Embryonic facial prominence (tissue), 1 donor: ENCODE data around the gene ENDOU.

Experiments used
- DNase-seq: peaks from one replicate; pipeline ENCODE4 v3.0.0-alpha.2; 2016; ENCODE audit errors: extremely low spot score

ENDOU gene

DNA sequence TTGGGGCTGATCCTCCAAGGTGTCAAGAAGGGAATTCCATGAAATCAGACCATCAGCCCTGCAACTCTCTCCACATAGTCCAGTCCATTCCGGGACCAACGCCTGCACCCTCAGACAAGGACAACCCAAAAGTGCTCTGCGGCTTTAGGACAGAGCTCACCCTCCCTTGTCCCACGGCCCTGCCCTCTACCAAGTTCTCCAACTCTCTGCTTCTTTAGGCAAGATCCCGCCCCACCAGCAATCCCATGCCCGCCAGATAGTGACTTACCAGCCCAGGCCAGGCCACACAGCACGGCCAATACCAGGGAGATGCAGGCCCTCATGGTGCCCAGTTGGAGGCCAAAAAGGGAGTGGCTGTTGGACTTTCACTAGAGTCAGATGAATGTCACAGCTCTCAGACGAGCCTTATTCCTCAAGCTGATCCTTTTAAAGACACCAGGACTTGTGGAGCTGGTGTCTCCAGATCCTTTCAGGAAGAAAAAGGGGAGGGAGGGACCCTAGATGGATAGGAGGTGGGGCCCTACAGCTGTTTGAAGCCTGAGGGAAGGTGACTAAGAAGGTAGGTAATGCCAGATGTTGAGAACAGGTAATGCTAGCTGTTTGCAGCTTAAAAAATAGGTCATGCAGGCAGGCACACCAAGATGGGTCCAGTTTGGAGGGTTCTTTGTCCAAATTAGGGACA lies at the start of gene ENDOU:
Gene ENDOU (minus strand): TSS at position 400 of the 682 bp plus-strand sequence. CDS start 77 bp downstream, at position 323.
- DNase-seq, result no peak

- DNase-seq, result no peak
Observed at GRCh38 chr12:47774663-47775062, 49.4 kb upstream of the ENDOU start.

- DNase-seq, result no peak
Observed at GRCh38 chr12:47773858-47774580, 48.7 kb upstream of the ENDOU start.

DNA sequence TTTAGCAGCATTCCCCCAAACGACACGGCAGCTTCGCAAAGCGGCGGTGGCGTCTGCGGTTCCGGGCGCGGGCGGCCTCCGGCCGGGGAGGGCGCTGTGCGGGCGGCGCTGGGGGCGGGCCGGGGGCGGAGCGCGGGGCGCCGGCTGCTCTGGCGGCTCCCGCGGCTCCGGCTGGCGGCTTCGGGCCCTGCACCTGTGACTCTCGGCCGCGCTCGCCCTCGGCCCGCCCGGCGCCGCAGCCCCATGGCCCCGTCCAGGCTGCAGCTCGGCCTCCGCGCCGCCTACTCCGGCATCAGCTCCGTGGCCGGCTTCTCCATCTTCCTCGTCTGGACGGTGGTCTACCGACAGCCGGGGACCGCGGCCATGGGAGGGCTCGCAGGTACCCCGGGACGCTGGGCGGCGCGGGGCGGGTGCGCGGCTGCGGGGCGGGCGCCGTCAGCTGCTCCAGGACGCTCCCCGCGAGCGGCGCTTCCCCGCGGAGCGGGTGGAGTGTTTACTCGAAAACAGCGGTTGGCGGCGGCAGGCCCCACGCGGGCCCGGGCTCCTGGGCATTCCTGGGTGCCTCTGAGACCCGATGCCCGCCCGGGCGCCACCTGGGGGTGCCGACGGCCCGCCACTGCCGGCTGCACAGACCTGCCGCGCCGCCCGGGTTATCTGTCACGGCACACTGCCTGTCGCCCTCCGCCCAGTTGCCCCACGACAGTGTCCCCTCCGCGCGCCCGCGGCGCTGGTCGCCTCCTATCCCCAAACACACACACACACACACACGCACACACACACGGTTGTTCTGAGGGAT lies 48.0 kb upstream of the ENDOU start, which contains the start of gene SLC48A1:
Gene SLC48A1 (plus strand): TSS at position 177 of the 796 bp plus-strand sequence. CDS start 67 bp downstream, at position 244.
- peak; percentile 27 for DNase-seq

- DNase-seq, result no peak
Observed at GRCh38 chr12:47772738-47773061, 47.4 kb upstream of the ENDOU start.

DNA sequence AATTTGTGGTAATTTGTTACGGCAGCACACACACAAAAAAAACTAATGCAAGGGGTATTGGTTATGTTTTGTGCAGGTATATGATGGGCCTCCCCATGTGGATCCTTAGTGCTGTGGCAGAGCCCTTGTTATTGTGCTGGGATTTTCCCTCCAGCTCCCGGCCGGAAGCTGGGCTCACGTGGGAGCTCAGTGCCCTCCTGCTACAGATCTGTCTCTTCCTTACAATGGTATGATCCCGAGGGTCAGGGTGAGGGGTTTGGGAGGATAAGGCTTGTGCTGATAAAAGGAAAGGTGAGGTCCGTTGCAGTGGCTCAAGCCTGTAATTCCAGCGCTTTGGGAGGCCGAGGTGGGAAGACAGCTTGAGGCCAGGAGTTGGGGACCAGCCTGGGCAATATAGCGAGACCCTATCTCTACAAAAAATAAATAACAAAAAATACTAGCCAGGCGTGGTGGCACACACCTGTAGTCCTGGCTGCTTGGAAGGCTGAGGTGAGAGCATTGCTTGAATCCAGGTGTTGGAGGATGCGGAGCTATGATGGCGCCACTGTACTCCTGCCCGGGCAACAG lies 46.9 kb upstream of the ENDOU start:
- DNase-seq, result no peak

GRCh38 chr12:47771304-47771703 lies 46.0 kb upstream of the ENDOU start:
- DNase-seq, result no peak

- no peak for DNase-seq
Observed at GRCh38 chr12:47770086-47770726, 44.9 kb upstream of the ENDOU start.

DNA sequence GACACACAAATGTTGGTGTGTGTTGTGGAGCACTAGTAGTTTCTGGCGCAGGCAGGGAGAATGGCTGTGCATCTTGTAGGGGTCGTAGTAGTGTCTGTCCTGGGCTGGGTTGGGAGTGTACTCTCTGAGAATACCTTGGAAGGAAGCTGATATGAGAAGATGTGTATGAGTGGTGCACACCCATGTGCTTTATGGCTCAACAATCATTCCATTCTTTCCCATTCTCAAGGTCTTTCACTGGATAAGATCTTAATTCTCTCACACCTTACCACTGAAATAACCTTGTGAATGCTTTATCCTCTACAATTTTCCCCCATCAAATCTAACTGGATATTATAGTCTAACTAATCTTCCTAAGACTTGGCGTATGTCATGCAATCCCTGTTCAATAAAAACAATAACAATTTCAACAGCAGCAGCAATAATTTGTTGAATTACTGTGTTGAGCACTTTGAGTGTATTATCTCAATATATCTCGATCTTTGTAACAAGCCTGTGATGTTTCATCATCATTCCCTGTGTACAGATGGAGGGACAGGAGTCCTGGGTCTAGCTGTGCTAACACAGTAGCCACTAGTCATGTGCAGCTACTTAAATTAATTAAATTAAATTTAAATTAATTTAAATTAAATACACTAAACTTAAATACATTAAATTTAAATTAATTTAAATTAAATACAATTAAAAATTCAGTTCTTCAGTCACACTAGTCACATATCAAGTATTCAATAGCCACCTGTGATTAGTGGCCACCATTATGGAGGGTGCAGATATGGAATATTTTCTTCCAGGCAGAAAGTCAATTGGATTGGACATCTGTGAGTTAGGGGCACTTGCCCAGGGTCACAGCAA lies 44.2 kb upstream of the ENDOU start:
- DNase-seq, result no peak

GRCh38 chr12:47768323-47768811 lies 43.1 kb upstream of the ENDOU start:
- no peak for DNase-seq

DNA sequence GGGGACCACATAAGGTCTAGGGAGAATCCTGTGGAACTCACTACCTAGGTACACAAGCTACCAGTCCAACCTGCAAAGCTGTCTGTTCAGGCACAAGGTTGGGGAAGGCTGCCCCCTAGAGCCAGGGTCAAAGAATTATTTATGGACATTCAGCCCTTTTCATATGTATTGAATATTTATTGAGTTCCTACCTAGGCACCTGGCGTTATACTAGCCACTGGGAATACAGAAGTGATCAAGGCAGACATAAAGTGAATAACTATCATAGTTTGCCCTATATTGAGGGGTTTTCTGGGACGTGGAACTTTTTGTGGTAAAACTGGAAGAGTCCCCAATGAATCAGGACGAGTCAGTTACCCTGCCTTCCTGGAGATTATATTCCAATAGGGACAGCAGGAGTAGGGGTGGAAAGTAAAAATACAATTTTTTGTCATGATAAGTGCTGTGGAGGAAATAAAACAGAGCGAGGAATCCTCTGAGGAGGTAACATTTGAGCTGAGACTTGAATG lies 42.0 kb upstream of the ENDOU start:
- DNase-seq, result no peak

- DNase-seq, result no peak
Observed at GRCh38 chr12:47766502-47767215, 41.4 kb upstream of the ENDOU start.

GRCh38 chr12:47763481-47764346 lies 38.4 kb upstream of the ENDOU start:
- no peak for DNase-seq

- no peak for DNase-seq
Observed at GRCh38 chr12:47762850-47763465, 37.7 kb upstream of the ENDOU start.

DNA sequence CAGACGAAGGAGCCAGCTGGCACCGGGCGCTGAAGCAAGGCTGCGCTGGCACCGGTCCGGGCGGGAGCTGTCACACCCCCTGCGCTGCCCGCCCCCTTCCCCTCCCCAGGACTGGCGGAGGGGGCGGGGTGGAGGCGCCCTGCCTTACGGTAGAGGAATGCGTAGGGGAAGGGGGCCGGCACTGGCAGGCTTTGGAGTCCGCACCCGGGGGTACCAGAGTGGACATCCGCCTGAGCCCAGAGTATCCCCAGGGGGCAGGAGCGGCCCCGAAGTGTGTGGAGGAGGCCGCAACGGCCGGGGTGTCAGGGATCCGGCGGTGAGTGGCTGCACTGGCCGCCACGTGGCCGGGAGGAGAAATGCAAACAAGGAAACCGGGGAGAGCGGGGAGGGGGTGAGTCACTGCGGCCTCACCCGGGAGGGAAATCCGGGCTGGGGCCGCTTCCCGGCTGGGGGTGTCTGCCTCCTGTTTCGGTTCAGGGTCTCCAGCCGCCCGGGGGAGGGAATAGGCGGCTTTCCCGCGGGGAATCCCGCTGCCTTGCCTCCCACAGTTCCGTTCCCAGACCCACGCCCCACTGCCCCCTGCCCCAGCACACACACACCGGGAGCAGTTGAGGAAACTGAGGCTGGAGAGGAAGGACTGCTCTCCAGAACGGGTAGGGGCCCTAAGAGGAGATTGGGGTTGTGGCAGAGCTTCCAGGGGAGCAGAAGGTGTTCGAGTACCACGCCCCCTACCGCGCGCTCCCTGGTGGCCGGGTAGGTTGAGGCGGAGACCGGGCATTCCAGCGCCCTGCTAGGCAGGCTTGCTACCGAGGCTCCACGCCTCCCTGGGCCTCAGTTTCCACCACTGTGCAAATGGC lies 33.8 kb upstream of the ENDOU start, which contains the start of gene RAPGEF3:
Gene RAPGEF3 (minus strand): TSS at position 47 of the 857 bp plus-strand sequence. CDS start 324 bp downstream, outside the sequence.
- peak; percentile 57 for DNase-seq

DNA sequence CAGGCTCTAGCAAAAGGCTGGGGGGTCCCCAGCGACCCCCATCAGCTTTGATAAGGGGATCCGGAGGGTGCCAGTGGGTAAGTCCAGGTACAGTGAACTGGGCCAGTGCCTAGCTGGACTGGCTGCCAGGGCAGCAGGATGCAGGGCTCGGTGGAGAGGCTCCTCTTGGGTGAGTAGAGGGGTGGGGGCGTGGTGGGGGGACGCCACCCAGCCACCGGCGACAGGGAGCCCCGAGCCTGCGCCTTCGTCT lies 33.2 kb upstream of the ENDOU start:
- no peak for DNase-seq

- DNase-seq, result no peak
Observed at GRCh38 chr12:47757840-47758583, 32.7 kb upstream of the ENDOU start.
